ENCODE data around the gene MOCOS.

GRCh38 chr18:36217348-36217747, 30.1 kb downstream of the MOCOS start:
- TF ChIP-seq CTCF (IDR thresholded peaks at IDR 0.05) (no peak), POLR2AphosphoS5 (IDR thresholded peaks at IDR 0.05; ENCODE audit: low read depth, low read length) (no peak)
